ENCODE data around the gene KLHL33.

The KLHL33 gene

GRCh38 chr14:20476776-20477175, 40.8 kb upstream of the KLHL33 start:
- TF ChIP-seq SIN3A (IDR thresholded peaks at IDR 0.05; ENCODE audit: borderline replicate concordance, insufficient read depth, low read length) (no peak), POLR2AphosphoS5 (IDR thresholded peaks at IDR 0.05; ENCODE audit: low read depth, low read length) (no peak), REST (IDR thresholded peaks at IDR 0.05; ENCODE audit: insufficient read depth in 1 of 2, low read depth in 2 of 2, low read length in 2 of 2) (no peak), FOXP2 (optimal IDR thresholded peaks at IDR 0.05; ENCODE audit: borderline replicate concordance, extremely low read depth, extremely low read length, insufficient read depth) (no peak), TAF1 (IDR thresholded peaks at IDR 0.05; ENCODE audit: borderline replicate concordance, insufficient read depth, low read length) (no peak)

- no peak for TF ChIP-seq POLR2AphosphoS5 (IDR thresholded peaks at IDR 0.05; ENCODE audit: low read depth, low read length)
- no peak for TF ChIP-seq REST (IDR thresholded peaks at IDR 0.05; ENCODE audit: insufficient read depth in 1 of 2, low read depth in 2 of 2, low read length in 2 of 2)
- TF ChIP-seq SIN3A (IDR thresholded peaks at IDR 0.05; ENCODE audit: borderline replicate concordance, insufficient read depth, low read length), result no peak
- no peak for TF ChIP-seq TAF1 (IDR thresholded peaks at IDR 0.05; ENCODE audit: borderline replicate concordance, insufficient read depth, low read length)
- TF ChIP-seq FOXP2 (optimal IDR thresholded peaks at IDR 0.05; ENCODE audit: borderline replicate concordance, extremely low read depth, extremely low read length, insufficient read depth), result no peak
These were observed 36.7 kb upstream of the KLHL33 start for GRCh38 chr14:20472536-20473169.

GRCh38 chr14:20470603-20470901, 34.6 kb upstream of the KLHL33 start:
- TF ChIP-seq REST (IDR thresholded peaks at IDR 0.05; ENCODE audit: insufficient read depth in 1 of 2, low read depth in 2 of 2, low read length in 2 of 2) (no peak), SIN3A (IDR thresholded peaks at IDR 0.05; ENCODE audit: borderline replicate concordance, insufficient read depth, low read length) (no peak), POLR2AphosphoS5 (IDR thresholded peaks at IDR 0.05; ENCODE audit: low read depth, low read length) (no peak), FOXP2 (optimal IDR thresholded peaks at IDR 0.05; ENCODE audit: borderline replicate concordance, extremely low read depth, extremely low read length, insufficient read depth) (no peak), TAF1 (IDR thresholded peaks at IDR 0.05; ENCODE audit: borderline replicate concordance, insufficient read depth, low read length) (no peak)

- TF ChIP-seq SIN3A (IDR thresholded peaks at IDR 0.05; ENCODE audit: borderline replicate concordance, insufficient read depth, low read length) (no peak), TAF1 (IDR thresholded peaks at IDR 0.05; ENCODE audit: borderline replicate concordance, insufficient read depth, low read length) (peak; percentile 32; the same call in 1 of the 2 replicates)
These were observed 34.1 kb upstream of the KLHL33 start for GRCh38 chr14:20469890-20470602.

- TF ChIP-seq TAF1 (IDR thresholded peaks at IDR 0.05; ENCODE audit: borderline replicate concordance, insufficient read depth, low read length) (no peak), REST (IDR thresholded peaks at IDR 0.05; ENCODE audit: insufficient read depth in 1 of 2, low read depth in 2 of 2, low read length in 2 of 2) (no peak), FOXP2 (optimal IDR thresholded peaks at IDR 0.05; ENCODE audit: borderline replicate concordance, extremely low read depth, extremely low read length, insufficient read depth) (no peak), POLR2AphosphoS5 (IDR thresholded peaks at IDR 0.05; ENCODE audit: low read depth, low read length) (peak; percentile 76)
These were observed 33.4 kb upstream of the KLHL33 start, which contains the start of gene PNP for GRCh38 chr14:20469242-20469889. PNP (plus strand) TSS chr14:20469406; CDS start chr14:20469525, 119 bp downstream.

All from PFSK-1 (cell line).